Heart right ventricle (tissue), 16 donors: Measurements from ENCODE around the gene CABLES2. TPM values are rescaled to one million over a fixed set of nuclear protein-coding genes. Genes with fewer than 3 reads are reported as not detected.
A peak's percentile ranks its signal among the peaks of the same experiment; 100 is the strongest.

Experiments used
- ATAC-seq, 8 donors: fragments of 200-7000 bp; cut with Tn5 transposase; one replicate each; pipeline ENCODE4 v1.9.1; 2020; ENCODE audit warnings: mild to moderate bottlenecking in 8 of 8, moderate library complexity in 8 of 8, moderate number of reproducible peaks in 1 of 8
- DNase-seq, 2 donors: peaks; one replicate each; pipeline ENCODE4 v3.0.0-alpha.2; 2020
- H3K27ac ChIP-seq, 10 donors: fragments of 200-600 bp; sonication (generic) in 2 of 10; one replicate each; pipeline versions ENCODE4 v1.5.0 to v1.8.0; 2020 to 2022; ENCODE audit warnings: mild to moderate bottlenecking in 3 of 10
- H3K27me3 ChIP-seq, 7 donors: fragments of 200-600 bp; one replicate each; pipeline ENCODE4 v1.8.0; 2021 to 2022; ENCODE audit warnings: mild to moderate bottlenecking in 2 of 7
- H3K36me3 ChIP-seq, 9 donors: fragments of 200-600 bp; sonication (generic) in 1 of 9; one replicate each; pipeline versions ENCODE4 v1.5.0 to v1.8.0; 2020 to 2022; ENCODE audit warnings: mild to moderate bottlenecking in 2 of 9
- H3K4me1 ChIP-seq, 9 donors: fragments of 200-600 bp; sonication (generic) in 1 of 9; one replicate each; pipeline versions ENCODE4 v1.5.0 to v1.8.0; 2020 to 2022; ENCODE audit warnings: mild to moderate bottlenecking in 4 of 9
- H3K4me3 ChIP-seq, 10 donors: fragments of 200-600 bp; sonication (generic) in 2 of 10; one replicate each; pipeline versions ENCODE4 v1.5.0 to v1.8.0; 2020 to 2022; ENCODE audit warnings: mild to moderate bottlenecking in 7 of 10, moderate library complexity in 2 of 10
- H3K9me3 ChIP-seq, 11 donors: fragments of 200-600 bp in 10 of 11; sonication (generic) in 2 of 11; one replicate each; pipeline versions ENCODE4 v1.5.0 to v1.8.0; 2013 to 2022; ENCODE audit warnings: mild to moderate bottlenecking in 2 of 11, control low read depth in 1 of 11, moderate library complexity in 1 of 11
- WGBS, 2 donors: extraction: QIAGEN DNeasy Blood & Tissue Kit; methylation state at CpG; one replicate each; pipeline ENCODE4 v1.1.7; 2013; ENCODE audit warnings: inconsistent platforms in 1 of 2; 5-methylcytosine and 5-hydroxymethylcytosine counted together
- intact Hi-C, 10 donors: fragments of 100-400 bp; cut with DNase I; formaldehyde crosslinking; loops; one replicate each; pipeline versions ENCODE4 v1.11.1 to v1.14.2; 2022
- polyA plus RNA-seq, 2 donors: library from polyadenylated mRNA; stranded (reverse); fragments of 200-250 nt; gene quantifications; one replicate each; pipeline ENCODE4 v1.2.3, GENCODE V29; 2013
- total RNA-seq, 10 donors: library from RNA; stranded (reverse); fragmentation: NEBNext Ultra II Directional in 3 of 10; extraction: Animal tissue kit (Norgen Biotek cat#: 25700) in 3 of 10; gene quantifications; one replicate each; pipeline versions ENCODE4 v1.2.1 to v1.2.4, GENCODE V29; 2021 to 2023
- TF ChIP-seq, protein P1 (sequence below), 9 donors: fragments of 200-600 bp; sonication (generic) in 2 of 9; IDR thresholded peaks; one replicate each; pipeline versions ENCODE4 v1.5.0 to v1.8.0; 2021 to 2022; ENCODE audit warnings: antibody characterized with exemption in 9 of 9, mild to moderate bottlenecking in 5 of 9, moderate library complexity in 1 of 9
- donor health status: Arrhythmogenic right ventricular cardiomyopathy.
- donor health status: ischemic (EF 13 %, LVEDD 7.1; RV severe dilation, severe dysfunction).
- donor health status: healthy with polysubstance abuse.
- donor health status: DM: no; HTN: yes; CAD: no.
- donor health status: DM: no; HTN: no; CAD: no.
- donor health status: ischemic (EF 25% LVEDD 6.9; RV normal size, moderate dysfunction).
- donor health status: ischemic (EF 25% LVEDD 5.7; RV mildly dilated, moderate dysfunction).
- donor health status: healthy.
- donor health status: DM: yes; HTN: yes; CAD: no.
- donor health status: Ischemic cardiomyopathy.
- donor health status: ischemic (EF 35%, LVEDD 5.7; RV mildly dilated, moderate dysfunction).
- donor health status: nonischemic (EF 11% LVEDD 7.7; RV severe dilation, severe dysfunction).
- donor health status: DM: yes; HTN: yes; CAD: no.
- donor health status: PGD.
- donor health status: ischemic (EF 29% LVEDD 5.4; RV normal size, mild dysfunction).
- donor health status: nonischemic (EF 23%, LVEDD 6.1; RV moderate dilation, normal function).

CABLES2 gene
- total and polyA plus RNA-seq, 12 donors, result 2.9 to 11.9 (median 7.8) TPM

DNA sequence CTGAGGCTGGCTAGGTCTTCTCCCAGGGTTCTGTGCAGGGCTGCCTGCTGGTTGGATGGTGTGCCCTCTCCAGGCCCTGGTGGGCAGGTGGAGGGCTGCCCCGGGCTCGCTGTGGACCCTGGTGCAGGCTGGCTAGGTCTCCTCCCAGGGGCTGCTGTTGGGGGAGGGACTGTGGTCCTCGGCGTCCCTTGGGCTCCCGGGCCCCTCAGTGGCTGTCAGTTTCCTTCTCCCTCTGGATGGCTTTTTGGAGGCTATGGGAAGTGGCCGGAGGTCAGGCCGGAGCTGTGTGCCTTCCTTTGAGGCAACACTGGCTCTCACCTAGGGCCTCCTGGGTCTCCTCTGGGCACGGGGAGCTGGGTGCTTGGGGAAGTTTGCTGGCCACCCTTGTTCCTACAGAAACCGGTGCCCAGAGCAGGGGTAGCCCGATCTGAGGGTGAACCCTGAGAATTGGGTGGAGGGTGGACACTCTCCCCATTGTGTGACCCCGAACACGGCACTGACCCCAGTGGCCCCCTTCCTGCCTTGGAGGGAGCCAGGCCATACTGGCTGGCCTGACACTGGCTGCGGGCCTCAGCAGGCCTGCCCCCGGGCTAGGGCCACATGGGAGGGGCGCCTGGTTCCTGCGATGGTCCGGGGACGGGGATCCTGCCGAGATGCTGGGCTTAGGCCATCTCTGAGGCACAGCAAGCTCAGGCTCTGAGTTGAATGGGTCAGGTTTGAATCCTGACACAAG, 3.8 kb upstream of the CABLES2 start:
- DNase-seq (no peak), ATAC-seq (no peak)
- TF ChIP-seq, protein P1, sequence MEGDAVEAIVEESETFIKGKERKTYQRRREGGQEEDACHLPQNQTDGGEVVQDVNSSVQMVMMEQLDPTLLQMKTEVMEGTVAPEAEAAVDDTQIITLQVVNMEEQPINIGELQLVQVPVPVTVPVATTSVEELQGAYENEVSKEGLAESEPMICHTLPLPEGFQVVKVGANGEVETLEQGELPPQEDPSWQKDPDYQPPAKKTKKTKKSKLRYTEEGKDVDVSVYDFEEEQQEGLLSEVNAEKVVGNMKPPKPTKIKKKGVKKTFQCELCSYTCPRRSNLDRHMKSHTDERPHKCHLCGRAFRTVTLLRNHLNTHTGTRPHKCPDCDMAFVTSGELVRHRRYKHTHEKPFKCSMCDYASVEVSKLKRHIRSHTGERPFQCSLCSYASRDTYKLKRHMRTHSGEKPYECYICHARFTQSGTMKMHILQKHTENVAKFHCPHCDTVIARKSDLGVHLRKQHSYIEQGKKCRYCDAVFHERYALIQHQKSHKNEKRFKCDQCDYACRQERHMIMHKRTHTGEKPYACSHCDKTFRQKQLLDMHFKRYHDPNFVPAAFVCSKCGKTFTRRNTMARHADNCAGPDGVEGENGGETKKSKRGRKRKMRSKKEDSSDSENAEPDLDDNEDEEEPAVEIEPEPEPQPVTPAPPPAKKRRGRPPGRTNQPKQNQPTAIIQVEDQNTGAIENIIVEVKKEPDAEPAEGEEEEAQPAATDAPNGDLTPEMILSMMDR (IDR thresholded peaks at IDR 0.05), result no peak
- intact Hi-C loops, result loop anchor here in 6 of 10 donors (2.0 to 10.0 kb wide), 6 partner anchors 76 to 204 kb away; no protein-coding TSS in a partner anchor
- Histone ChIP-seq H3K27ac (no peak overlapping the region), H3K4me1 (peaks cover 11 to 26% (median 22%) of the 10 kb centered on the region in 9 donors), H3K36me3 (no peaks in the 10 kb centered on the region), H3K27me3 (peaks cover 0 to under 1% (median 0%) of the 10 kb centered on the region in 7 donors), H3K9me3 (no peaks in the 10 kb centered on the region), H3K4me3 (no peak overlapping the region)
- WGBS, 2 donors, result 81 to 82% methylated on average over 19 of the region's 19 CpGs

DNA sequence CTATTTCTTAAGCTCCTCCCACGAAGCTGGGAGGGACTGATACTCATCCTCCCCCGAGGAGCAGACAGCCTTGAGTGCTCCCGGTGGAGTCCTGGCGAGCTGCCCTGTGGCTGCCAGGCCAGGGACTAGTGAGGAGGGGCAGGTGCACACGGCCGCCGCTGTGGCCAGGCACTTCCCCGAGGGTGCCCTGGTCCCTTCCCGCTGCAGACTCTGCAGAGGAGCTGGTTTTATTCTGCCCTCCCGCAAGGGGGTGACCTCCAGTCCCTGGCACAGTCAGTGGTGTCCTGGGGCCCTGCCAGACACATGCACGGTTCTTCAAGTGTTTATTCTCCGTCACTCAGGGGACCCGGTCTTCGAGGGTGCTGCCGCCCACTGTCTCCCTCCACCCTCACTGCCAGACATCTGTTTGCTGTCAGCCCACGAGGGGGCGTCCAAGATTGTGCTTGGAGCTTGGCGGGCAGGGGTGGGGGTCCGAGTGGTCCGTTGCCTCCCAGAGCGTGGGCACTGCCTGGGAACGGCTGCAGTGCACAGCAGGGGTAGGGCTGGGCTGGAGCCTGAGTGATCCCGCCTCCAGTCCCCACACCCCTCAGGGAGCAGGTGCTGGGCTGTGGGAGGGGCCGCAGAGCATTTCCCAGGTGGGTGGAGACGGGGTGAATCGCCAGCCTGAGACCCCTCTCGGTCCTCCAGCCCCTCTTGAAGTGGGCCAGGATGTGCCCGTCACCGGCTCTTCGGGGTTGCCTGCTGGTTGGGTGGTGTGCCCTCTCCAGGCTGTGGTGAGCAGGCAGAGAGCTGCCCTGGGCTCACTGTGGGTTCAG, 3.1 kb upstream of the CABLES2 start:
- ATAC-seq (peak in 4 of 8 donors; percentile 12 to 24 (median 16)), DNase-seq (peak; percentile 25 to 60)
- Histone ChIP-seq H3K4me3 (no peak overlapping the region), H3K4me1 (peaks cover 14 to 34% (median 30%) of the 10 kb centered on the region in 9 donors), H3K36me3 (no peaks in the 10 kb centered on the region), H3K9me3 (no peaks in the 10 kb centered on the region), H3K27ac (no peak overlapping the region), H3K27me3 (no peaks in the 10 kb centered on the region)
- TF ChIP-seq, protein P1 (IDR thresholded peaks at IDR 0.05), result peak in 8 of 9 donors; percentile 41 to 65 (median 54)
- WGBS, 2 donors, result 9 to 10% methylated on average over 30 of the region's 30 CpGs
- intact Hi-C loops, result loop anchor here in 9 of 10 donors (2.0 to 10.0 kb wide), 9 partner anchors 77 to 395 kb away; partner anchors contain the start of gene MRGBP (in 2 of the 9)

DNA sequence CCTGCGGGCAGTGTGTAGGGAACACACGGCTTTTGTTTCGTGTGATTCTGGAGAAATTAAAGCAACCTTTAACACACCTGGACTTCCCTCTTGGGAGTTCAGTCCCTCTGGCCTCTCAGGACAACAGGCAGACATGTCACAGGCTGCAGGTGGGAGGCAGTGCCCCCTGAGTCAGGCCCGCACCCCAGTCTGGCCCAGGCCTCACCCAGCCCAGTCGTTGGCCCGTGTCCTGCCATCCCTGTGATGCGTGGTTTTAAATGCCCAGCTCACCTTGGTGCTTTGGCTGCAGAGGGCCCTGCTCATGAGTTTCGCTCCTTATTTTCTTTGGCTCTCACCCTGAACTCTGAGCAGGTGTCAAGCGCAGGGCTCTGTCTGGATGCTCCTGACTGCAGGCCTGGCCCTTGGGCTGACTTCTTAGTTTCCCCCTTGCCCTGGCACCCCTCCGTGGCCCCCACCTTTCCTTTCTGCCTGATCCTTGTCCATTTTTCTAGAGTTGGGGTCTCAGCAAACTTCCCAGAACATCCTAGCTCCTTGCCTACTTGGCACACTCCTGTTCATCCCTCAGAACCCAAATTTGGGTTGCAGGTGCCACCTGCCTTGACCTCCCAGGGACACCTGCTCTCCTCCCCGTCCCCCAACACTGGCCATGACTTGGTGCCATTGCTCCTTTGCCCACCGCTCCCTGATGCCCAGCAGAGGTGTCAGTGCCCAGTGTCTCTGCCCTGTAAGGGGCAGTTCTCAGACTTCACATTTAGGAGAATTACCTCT, 2.2 kb upstream of the CABLES2 start:
- intact Hi-C loops, result loop anchor here in 7 of 10 donors (5.0 to 10.0 kb wide), 5 partner anchors 88 to 394 kb away; partner anchors contain the start of gene MRGBP (in 2 of the 7)
- no peak overlapping the region for H3K4me3 ChIP-seq
- DNase-seq (no peak), ATAC-seq (no peak)
- TF ChIP-seq, protein P1 (IDR thresholded peaks at IDR 0.05), result no peak
- no peaks in the 10 kb centered on the region for H3K27me3 ChIP-seq
- no peaks in the 10 kb centered on the region for H3K9me3 ChIP-seq
- no peaks in the 10 kb centered on the region for H3K36me3 ChIP-seq
- 92 to 93% methylated on average over 12 of the region's 12 CpGs for WGBS, 2 donors
- no peak overlapping the region for H3K27ac ChIP-seq
- H3K4me1 ChIP-seq, result peaks cover 14 to 38% (median 31%) of the 10 kb centered on the region in 9 donors
